ENCODE results near the gene CMBL. TPM values are rescaled to one million over a fixed set of nuclear protein-coding genes. Genes with fewer than 3 reads are reported as not detected.
"Not testable (repeated sequence)": the region's sequence is repeated elsewhere in the genome, so short reads cannot be mapped to it uniquely, and the experiment has no call there.

The CMBL gene
- total RNA-seq, 1 donor from 2014 or later = 24.0 TPM

DNA sequence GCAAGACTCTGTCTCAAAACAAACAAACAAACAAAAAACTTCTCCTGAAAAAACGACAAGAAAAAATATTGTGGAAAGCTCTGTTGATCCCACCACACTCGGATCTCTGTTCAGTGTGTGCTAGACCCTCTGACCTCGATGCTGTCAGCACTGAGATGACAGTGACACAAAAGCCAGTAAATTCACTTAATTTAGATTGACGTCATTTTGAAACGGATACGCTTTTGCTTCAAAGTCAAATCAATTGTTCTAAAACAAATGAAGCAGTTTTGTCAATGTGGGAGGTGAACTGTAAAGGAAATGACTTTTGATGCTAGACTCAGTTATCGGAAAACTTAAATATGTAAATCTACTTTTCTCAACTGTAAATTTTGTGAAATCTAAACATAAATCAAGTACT lies 31.0 kb downstream of the CMBL start:
- H3K4me3 Mint-ChIP-seq = no peak overlapping the region

DNA sequence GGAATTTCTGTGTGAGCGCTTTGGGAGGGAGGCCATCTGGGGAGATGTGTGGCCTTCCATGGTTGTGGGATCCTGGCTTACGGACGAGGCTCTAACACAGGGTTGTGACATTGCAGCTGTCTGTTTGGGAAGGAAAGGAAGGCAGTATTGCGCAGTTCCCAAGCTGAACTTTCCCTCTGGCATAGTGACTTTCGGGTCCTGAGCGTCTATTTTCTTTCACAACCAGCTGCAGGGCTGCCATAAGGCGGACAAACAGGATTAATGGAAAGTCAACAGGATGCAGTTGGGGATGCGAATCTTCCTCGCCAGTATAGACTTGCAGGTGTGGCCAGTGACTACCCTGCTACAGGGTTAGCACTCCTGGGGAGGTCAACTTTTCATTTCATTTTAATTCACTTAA lies 31.7 kb downstream of the CMBL start:
- Mint-ChIP-seq H3K4me3 (no peak overlapping the region), H3K27ac (ENCODE audit: unreplicated experiment) (no peak overlapping the region), H3K27me3 (ENCODE audit: low read depth) (no peaks in the 10 kb centered on the region), H3K36me3 (ENCODE audit: low read depth) (no peaks in the 10 kb centered on the region), H3K4me1 (peaks cover 16% of the 10 kb centered on the region), H3K9me3 (no peaks in the 10 kb centered on the region)
- TF ChIP-seq, protein P1, sequence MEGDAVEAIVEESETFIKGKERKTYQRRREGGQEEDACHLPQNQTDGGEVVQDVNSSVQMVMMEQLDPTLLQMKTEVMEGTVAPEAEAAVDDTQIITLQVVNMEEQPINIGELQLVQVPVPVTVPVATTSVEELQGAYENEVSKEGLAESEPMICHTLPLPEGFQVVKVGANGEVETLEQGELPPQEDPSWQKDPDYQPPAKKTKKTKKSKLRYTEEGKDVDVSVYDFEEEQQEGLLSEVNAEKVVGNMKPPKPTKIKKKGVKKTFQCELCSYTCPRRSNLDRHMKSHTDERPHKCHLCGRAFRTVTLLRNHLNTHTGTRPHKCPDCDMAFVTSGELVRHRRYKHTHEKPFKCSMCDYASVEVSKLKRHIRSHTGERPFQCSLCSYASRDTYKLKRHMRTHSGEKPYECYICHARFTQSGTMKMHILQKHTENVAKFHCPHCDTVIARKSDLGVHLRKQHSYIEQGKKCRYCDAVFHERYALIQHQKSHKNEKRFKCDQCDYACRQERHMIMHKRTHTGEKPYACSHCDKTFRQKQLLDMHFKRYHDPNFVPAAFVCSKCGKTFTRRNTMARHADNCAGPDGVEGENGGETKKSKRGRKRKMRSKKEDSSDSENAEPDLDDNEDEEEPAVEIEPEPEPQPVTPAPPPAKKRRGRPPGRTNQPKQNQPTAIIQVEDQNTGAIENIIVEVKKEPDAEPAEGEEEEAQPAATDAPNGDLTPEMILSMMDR (conservative IDR thresholded peaks at IDR 0.05) = no peak
- DNase-seq (ENCODE audit: low read depth, low spot score) = no peak

More for the DNA sequence above, 31.0 kb downstream of the CMBL start:
- no peak overlapping the region for H3K27ac Mint-ChIP-seq (ENCODE audit: unreplicated experiment)
- no peaks in the 10 kb centered on the region for H3K36me3 Mint-ChIP-seq (ENCODE audit: low read depth)
- no peak for DNase-seq (ENCODE audit: low read depth, low spot score)
- H3K27me3 Mint-ChIP-seq (ENCODE audit: low read depth) = no peaks in the 10 kb centered on the region
- TF ChIP-seq, protein P1 (conservative IDR thresholded peaks at IDR 0.05) = no peak
- no peaks in the 10 kb centered on the region for H3K9me3 Mint-ChIP-seq
- H3K4me1 Mint-ChIP-seq = peaks cover 16% of the 10 kb centered on the region

DNA sequence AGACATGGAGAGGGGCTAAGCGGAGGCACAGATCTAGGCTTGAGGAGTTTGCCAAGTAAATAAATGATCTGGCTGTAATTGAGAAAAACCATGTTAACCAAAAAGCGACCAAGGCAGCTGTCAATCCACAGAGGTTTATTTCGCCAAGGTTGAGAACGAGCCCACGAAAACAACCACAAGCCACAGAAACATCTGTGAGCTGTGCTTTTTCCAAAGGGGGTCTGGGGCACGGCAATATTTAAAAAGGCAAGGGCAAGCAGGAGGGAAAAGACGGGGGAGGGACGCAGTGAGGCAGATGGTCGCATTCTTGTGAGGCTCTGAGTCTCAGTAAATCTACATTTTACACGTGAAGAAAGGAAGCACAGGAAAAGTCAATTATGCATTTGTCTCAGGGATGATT lies 32.2 kb downstream of the CMBL start:
- TF ChIP-seq, protein P1 (conservative IDR thresholded peaks at IDR 0.05) = no peak
- Mint-ChIP-seq H3K27ac (ENCODE audit: unreplicated experiment) (peak overlapping the region; percentile 10), H3K9me3 (no peaks in the 10 kb centered on the region), H3K27me3 (ENCODE audit: low read depth) (no peaks in the 10 kb centered on the region), H3K4me1 (peaks cover 16% of the 10 kb centered on the region), H3K4me3 (no peak overlapping the region), H3K36me3 (ENCODE audit: low read depth) (no peaks in the 10 kb centered on the region)
- no peak for DNase-seq (ENCODE audit: low read depth, low spot score)

DNA sequence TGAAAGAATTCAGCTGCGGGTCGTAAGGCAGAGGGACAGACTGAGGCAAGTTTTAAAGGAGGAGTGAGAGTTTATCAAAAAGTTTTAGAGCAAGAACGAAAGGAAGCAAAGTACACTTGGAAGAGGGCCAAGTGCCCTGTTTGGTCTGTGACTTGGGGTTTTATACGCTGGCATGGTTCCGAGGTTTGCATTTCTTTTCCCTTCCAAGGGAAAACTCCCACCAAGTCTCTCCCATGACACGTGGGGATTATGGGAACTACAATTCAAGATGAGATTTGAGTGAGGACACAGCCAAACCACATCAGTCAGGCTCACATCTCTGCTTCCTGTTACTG lies 34.9 kb downstream of the CMBL start:
- not testable (repeated sequence) for H3K27me3 Mint-ChIP-seq (ENCODE audit: low read depth); H3K27ac Mint-ChIP-seq (ENCODE audit: unreplicated experiment); H3K36me3 Mint-ChIP-seq (ENCODE audit: low read depth); DNase-seq (ENCODE audit: low read depth, low spot score); H3K9me3 Mint-ChIP-seq; H3K4me3 Mint-ChIP-seq
- H3K4me1 Mint-ChIP-seq = peaks cover 16% of the 10 kb centered on the region

DNA sequence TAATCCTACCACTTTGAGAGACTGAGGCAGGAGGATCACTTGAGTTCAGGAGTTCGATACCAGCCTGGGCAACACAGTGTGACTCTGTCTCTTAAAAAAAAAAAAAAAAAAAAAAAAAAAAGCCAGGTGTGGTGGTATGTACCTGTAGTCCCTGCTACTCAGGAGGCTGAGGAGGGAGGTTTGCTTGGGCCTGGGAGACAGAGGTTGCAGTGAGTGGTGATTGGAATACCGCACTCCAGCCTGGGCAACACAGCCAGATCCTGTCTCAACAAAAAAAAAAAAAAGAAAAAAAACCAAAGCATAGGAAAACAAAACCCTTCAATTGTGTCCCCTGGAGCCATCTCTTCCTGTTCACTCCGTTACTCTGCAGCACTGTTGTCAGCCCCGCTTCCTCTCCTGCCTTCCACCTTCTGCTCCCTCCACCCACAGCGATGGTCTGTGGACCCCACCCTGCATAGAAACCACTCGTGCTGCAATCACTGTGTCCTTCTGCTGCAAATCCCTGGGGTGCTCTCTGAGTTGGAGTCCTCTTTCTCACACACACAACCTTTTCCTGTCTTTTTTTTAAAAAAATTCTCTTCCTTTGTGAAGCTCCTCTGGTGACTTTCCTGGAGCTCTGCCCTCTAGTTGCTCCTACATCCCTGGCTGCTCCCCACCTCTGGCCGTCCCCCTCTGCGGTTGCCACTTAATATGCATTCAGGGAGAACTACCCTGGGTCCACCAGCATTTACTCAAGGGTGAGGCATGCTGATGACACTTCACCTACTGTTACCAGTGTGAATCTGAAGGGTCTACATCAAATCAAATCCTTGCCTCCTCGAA lies 35.4 kb downstream of the CMBL start:
- Mint-ChIP-seq H3K4me1 (peaks cover 16% of the 10 kb centered on the region), H3K36me3 (ENCODE audit: low read depth) (no peaks in the 10 kb centered on the region), H3K27me3 (ENCODE audit: low read depth) (no peaks in the 10 kb centered on the region), H3K4me3 (no peak overlapping the region), H3K27ac (ENCODE audit: unreplicated experiment) (no peak overlapping the region), H3K9me3 (no peaks in the 10 kb centered on the region)
- DNase-seq (ENCODE audit: low read depth, low spot score) = no peak
- TF ChIP-seq, protein P1 (conservative IDR thresholded peaks at IDR 0.05) = no peak

DNA sequence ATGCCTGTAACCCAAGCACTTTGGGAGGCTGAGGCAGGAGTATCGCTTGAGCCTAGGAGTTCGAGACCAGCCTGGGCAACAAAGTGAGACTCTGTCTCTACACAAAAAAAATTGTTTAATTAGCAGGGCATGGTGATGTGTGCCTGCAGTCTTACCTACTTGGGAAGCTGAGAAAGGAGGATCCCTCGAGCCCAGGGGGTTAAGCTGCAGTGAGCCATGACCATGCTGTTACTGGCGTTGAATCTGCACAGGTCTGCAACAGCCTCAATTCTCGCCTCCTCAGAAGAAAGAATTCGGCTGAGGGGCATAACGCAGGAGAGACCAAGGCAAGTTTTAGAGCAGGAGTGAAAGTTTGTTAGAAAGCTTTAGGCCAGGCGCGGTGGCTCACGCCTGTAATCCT lies 39.6 kb downstream of the CMBL start:
- Mint-ChIP-seq H3K9me3 (no peaks in the 10 kb centered on the region), H3K27ac (ENCODE audit: unreplicated experiment) (peak overlapping the region; percentile 8), H3K36me3 (ENCODE audit: low read depth) (no peaks in the 10 kb centered on the region), H3K4me1 (no peaks in the 10 kb centered on the region), H3K4me3 (no peak overlapping the region), H3K27me3 (ENCODE audit: low read depth) (no peaks in the 10 kb centered on the region)
- DNase-seq (ENCODE audit: low read depth, low spot score) = no peak
- TF ChIP-seq, protein P1 (conservative IDR thresholded peaks at IDR 0.05) = no peak
